ENCODE data around the gene KCNJ8.

GRCh38 chr12:21718403-21718802, 56.1 kb downstream of the KCNJ8 start:
- TF ChIP-seq POLR2A (IDR thresholded peaks at IDR 0.05; ENCODE audit: low read length), result no peak
- TF ChIP-seq GATA1 (IDR thresholded peaks at IDR 0.05; ENCODE audit: low read depth, low read length), result no peak
